ENCODE data around the gene FANCL. TPM values are rescaled to one million over a fixed set of nuclear protein-coding genes. Genes with fewer than 3 reads are reported as not detected.
"Not testable (repeated sequence)": the region's sequence is repeated elsewhere in the genome, so short reads cannot be mapped to it uniquely, and the experiment has no call there.

Gene FANCL
- total RNA-seq, 1 donor from 2014 or later: 37.4 TPM

DNA sequence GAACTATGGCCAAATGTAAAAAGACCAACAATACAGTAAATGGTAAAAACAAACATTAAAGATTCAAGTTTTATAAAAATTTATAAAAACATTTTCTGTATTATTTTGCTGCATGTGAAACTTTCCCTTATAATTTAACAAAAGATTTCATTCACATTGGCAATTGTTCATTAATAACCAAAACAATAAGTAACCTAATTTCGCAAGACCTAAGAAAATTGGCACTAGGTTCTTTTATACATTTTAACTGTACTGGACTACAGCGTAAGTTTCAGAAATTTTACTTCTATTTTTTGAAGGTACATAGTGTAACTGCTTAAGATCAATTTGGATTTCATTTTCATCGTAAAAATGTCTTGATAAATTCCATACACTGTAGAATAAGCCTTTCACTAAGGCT, 77.2 kb downstream of the FANCL start:
- Mint-ChIP-seq H3K36me3 (peaks cover 31% of the 10 kb centered on the region), H3K27ac (no peak overlapping the region), H3K4me3 (no peak overlapping the region), H3K4me1 (ENCODE audit: unreplicated experiment) (no peaks in the 10 kb centered on the region), H3K9me3 (no peaks in the 10 kb centered on the region), H3K27me3 (no peaks in the 10 kb centered on the region)
- no peak for DNase-seq (ENCODE audit: extremely low spot score, unreplicated experiment)
- TF ChIP-seq CTCF (conservative IDR thresholded peaks at IDR 0.05): no peak

GRCh38 chr2:58158481-58158880, 82.6 kb downstream of the FANCL start:
- no peak overlapping the region for H3K4me3 Mint-ChIP-seq
- DNase-seq (ENCODE audit: extremely low spot score, unreplicated experiment): no peak
- no peak for TF ChIP-seq CTCF (conservative IDR thresholded peaks at IDR 0.05)
- H3K9me3 Mint-ChIP-seq: no peaks in the 10 kb centered on the region
- H3K27me3 Mint-ChIP-seq: no peaks in the 10 kb centered on the region
- H3K4me1 Mint-ChIP-seq (ENCODE audit: unreplicated experiment): peaks cover 6% of the 10 kb centered on the region
- peaks cover 52% of the 10 kb centered on the region for H3K36me3 Mint-ChIP-seq
- H3K27ac Mint-ChIP-seq: no peak overlapping the region

DNA sequence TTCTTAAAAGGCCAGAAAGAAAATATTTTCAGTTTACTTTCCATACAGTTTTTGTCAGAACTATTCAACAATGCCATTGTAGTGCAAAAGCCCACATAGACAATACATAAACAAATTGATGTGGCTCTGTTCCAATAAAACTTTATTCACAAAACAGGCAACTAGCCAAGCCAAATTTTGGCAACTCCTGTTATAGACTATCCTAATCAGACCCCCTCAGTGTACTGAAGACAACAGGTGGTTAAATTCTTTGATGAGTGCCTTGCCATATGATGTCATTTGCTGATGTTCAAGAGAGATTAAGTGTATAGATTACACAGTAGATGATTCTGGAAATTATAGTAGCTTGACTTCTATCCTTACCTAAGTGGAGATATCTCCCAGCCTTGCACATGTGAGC, 83.4 kb downstream of the FANCL start:
- no peak overlapping the region for H3K27ac Mint-ChIP-seq
- H3K4me3 Mint-ChIP-seq: no peak overlapping the region
- H3K36me3 Mint-ChIP-seq: peaks cover 52% of the 10 kb centered on the region
- H3K27me3 Mint-ChIP-seq: no peaks in the 10 kb centered on the region
- no peaks in the 10 kb centered on the region for H3K9me3 Mint-ChIP-seq
- peaks cover 6% of the 10 kb centered on the region for H3K4me1 Mint-ChIP-seq (ENCODE audit: unreplicated experiment)
- DNase-seq (ENCODE audit: extremely low spot score, unreplicated experiment): no peak
- no peak for TF ChIP-seq CTCF (conservative IDR thresholded peaks at IDR 0.05)

- Mint-ChIP-seq H3K27ac (no peak overlapping the region), H3K4me1 (ENCODE audit: unreplicated experiment) (peaks cover 6% of the 10 kb centered on the region), H3K4me3 (no peak overlapping the region), H3K9me3 (no peaks in the 10 kb centered on the region), H3K27me3 (no peaks in the 10 kb centered on the region), H3K36me3 (peaks cover 52% of the 10 kb centered on the region)
- DNase-seq (ENCODE audit: extremely low spot score, unreplicated experiment): no peak
- no peak for TF ChIP-seq CTCF (conservative IDR thresholded peaks at IDR 0.05)
Observed at GRCh38 chr2:58156780-58157179, 84.3 kb downstream of the FANCL start.

DNA sequence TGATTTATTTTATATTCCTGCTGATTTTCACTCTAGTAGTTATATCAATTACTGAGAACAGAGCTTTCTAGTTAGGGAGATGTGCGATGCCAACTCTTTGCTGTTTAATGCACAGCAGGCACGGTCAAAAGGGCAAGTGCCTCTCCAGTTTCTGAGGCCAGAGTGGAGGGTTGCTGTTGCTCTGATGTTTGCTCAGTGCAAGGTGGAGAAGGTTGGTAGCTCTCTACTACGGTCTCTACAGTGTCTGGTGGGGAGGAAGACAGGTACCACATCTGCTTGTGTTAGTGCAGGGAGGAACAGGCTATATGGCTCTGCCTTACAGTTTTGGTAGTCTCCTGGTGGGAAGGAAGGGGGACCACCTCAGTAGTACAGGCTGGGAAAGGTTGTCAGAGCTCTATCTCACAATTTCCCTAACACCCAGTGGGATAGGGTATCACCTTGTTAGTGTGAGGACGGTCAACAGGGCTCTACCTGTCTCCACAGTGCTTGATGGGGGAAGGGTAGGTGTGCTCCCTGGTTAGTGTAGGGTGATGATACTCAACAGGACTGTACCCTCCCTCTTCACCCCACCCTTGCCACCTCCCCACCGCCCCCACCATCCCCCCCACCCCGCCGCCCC, 85.9 kb downstream of the FANCL start:
- no peaks in the 10 kb centered on the region for H3K9me3 Mint-ChIP-seq
- H3K4me1 Mint-ChIP-seq (ENCODE audit: unreplicated experiment): peaks cover 6% of the 10 kb centered on the region
- H3K27ac Mint-ChIP-seq: peak overlapping the region; percentile 29
- H3K27me3 Mint-ChIP-seq: no peaks in the 10 kb centered on the region
- H3K4me3 Mint-ChIP-seq: no peak overlapping the region
- no peak for DNase-seq (ENCODE audit: extremely low spot score, unreplicated experiment)
- no peak for TF ChIP-seq CTCF (conservative IDR thresholded peaks at IDR 0.05)
- peaks cover 41% of the 10 kb centered on the region for H3K36me3 Mint-ChIP-seq

DNA sequence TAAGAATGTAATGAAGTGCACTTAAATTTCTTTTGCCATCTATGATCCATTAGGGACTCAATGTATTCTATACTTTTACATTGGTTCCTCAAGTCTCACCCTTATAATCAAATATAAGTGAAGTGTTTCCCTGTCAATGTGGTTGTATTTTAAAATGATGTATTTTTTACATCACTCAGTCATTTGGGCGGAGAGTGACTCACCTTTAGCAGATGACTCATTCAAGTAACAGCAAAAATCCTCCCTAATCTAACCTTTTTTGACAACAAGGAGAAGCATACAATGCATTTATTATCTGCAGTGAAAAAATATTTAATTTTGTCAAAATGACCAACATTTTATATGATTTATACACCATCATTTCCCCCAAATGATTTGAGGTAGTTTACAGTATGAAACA, 94.4 kb downstream of the FANCL start:
- DNase-seq (ENCODE audit: extremely low spot score, unreplicated experiment): no peak
- no peak overlapping the region for H3K4me3 Mint-ChIP-seq
- no peaks in the 10 kb centered on the region for H3K4me1 Mint-ChIP-seq (ENCODE audit: unreplicated experiment)

GRCh38 chr2:58145769-58146168, 95.4 kb downstream of the FANCL start:
- H3K4me3 Mint-ChIP-seq; H3K9me3 Mint-ChIP-seq; H3K27me3 Mint-ChIP-seq; H3K27ac Mint-ChIP-seq; H3K4me1 Mint-ChIP-seq (ENCODE audit: unreplicated experiment); DNase-seq (ENCODE audit: extremely low spot score, unreplicated experiment): not testable (repeated sequence)
- peaks cover 14% of the 10 kb centered on the region for H3K36me3 Mint-ChIP-seq

More for the DNA sequence above, 94.4 kb downstream of the FANCL start:
- Mint-ChIP-seq H3K27me3 (no peaks in the 10 kb centered on the region), H3K27ac (no peak overlapping the region), H3K36me3 (peaks cover 14% of the 10 kb centered on the region), H3K9me3 (no peaks in the 10 kb centered on the region)
- no peak for TF ChIP-seq CTCF (conservative IDR thresholded peaks at IDR 0.05)

Measured in type B pancreatic cell (in vitro differentiated cells).